Stomach (tissue), 4 donors: ENCODE results near the gene CFAP46.

ENCODE experiments used
- POLR2A ChIP-seq, 4 donors: fragments of 450-650 bp; IDR thresholded peaks; one replicate each; pipeline ENCODE4 v1.6.1; 2016; ENCODE audit warnings: antibody characterized with exemption in 4 of 4, control low read depth in 2 of 4, mild to moderate bottlenecking in 1 of 4, moderate library complexity in 1 of 4
- POLR2AphosphoS5 ChIP-seq, 3 donors: sonication (generic); formaldehyde crosslinking; IDR thresholded peaks; one replicate each; pipeline ENCODE4 v1.6.1; 2016; ENCODE audit warnings: antibody characterized with exemption in 3 of 3
- TF ChIP-seq, protein P1 (sequence below), 7 experiments: fragments of 450-650 bp in 4 of 7; fragments of 200-600 bp in 3 of 7; sonication (generic) in 3 of 7; IDR thresholded peaks; one replicate each; pipeline ENCODE4 v1.5.1; 2016 to 2019; ENCODE audit warnings: antibody characterized with exemption in 7 of 7, control low read depth in 2 of 7, mild to moderate bottlenecking in 1 of 7

DNA sequence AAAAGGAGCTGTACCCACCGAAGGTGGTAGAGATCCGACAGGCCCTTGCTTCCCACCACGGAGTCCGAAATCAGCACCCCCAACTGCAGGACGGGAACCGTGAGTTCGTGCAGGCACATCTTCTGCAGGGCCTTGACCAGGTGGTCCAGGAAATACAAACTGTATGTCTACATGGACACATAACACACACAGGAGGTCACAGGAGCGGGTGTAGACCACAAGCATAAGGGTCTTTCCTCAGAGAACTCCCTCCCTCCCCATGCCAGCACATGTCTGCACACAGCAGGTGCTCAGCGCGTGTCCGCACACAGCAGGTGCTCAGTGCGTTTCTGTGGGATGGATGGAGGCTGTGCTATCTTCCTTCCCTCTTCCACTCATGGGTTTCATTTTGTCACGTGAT is 69.7 kb downstream of the CFAP46 start:
- TF ChIP-seq, protein P1, sequence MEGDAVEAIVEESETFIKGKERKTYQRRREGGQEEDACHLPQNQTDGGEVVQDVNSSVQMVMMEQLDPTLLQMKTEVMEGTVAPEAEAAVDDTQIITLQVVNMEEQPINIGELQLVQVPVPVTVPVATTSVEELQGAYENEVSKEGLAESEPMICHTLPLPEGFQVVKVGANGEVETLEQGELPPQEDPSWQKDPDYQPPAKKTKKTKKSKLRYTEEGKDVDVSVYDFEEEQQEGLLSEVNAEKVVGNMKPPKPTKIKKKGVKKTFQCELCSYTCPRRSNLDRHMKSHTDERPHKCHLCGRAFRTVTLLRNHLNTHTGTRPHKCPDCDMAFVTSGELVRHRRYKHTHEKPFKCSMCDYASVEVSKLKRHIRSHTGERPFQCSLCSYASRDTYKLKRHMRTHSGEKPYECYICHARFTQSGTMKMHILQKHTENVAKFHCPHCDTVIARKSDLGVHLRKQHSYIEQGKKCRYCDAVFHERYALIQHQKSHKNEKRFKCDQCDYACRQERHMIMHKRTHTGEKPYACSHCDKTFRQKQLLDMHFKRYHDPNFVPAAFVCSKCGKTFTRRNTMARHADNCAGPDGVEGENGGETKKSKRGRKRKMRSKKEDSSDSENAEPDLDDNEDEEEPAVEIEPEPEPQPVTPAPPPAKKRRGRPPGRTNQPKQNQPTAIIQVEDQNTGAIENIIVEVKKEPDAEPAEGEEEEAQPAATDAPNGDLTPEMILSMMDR (IDR thresholded peaks at IDR 0.05), result no peak
- TF ChIP-seq POLR2AphosphoS5 (IDR thresholded peaks at IDR 0.05) (no peak), POLR2A (IDR thresholded peaks at IDR 0.05) (no peak)
